NCI-H146 treated with DMSO at 0.1 percent for 48 hours (cell line): ENCODE measurements around the gene PSD2.

Experiments used
- DNase-seq: peaks from one replicate; lab custom pipeline; 2025; ENCODE audit not compliant: unreplicated experiment; lab: John Stamatoyannopoulos, UW

PSD2 gene

GRCh38 chr5:139763280-139763929 lies 32.2 kb upstream of the PSD2 start:
- no peak for DNase-seq

DNA sequence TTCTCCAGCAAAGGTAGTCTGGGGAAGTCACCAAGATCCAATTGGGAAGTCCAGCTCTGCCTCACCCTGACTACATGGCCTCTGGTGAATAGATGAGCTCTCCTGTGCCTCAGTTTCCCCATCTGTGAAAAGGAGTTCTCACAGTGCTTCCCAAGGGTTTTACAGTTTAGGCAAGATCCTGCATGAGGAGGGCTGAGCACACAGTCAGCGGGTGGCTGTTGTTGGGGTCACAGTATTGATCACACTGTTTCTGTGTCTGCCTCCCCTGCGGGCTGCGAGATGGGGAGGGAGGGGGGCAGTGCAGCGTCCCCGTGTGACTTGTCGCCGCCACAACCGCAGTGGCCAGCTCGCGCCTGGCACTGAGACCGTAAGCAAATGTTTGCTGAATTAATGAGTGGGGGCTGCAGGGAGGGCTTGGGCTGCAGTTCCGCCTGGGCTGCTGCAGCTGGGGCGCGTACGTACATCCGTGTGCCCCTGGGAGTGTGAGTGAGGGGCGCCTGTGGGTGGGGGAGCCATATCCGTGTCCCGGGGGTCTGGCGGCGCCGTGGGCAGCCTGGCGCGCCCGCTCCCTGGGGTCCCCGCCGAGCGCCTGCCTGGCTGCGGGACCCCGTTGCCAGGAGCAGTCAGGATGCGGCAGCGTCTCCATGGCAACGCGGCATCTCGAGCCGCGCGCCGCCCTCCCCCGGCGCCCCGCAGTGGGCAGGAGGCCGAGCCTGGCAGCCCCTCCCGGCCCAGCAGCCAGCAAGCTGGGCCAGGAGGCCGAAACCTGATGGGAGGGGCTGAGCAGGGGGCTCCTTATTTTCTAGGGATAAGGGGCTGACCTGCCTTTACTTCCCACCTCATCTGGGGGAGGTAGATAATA lies 31.4 kb upstream of the PSD2 start:
- DNase-seq, result no peak

DNA sequence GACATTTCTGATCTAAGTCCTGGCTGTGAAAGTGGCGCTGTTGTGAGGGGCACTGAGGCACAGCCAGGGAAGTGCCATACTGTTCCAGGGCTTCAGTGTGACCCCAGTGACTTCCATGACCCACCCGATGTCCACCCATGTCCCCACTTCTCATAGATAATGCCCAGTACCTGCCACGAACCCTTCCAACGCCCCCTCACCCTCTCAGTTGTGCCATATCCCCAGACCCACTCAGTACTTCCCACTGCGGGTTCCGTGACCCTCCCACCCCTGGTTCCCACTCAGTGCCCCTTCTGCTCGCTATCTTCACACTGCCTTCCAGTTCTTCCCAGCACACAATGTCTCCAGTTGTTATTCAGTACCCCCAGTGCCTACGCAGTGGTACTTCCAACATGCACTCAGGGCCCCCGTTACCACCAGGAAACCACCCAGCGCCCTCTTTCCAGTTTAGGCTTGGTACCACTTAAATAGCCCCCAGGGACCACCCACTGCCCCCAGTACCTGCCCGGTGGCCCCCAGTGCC lies 30.7 kb upstream of the PSD2 start:
- no peak for DNase-seq

GRCh38 chr5:139765409-139766217 lies 30.0 kb upstream of the PSD2 start:
- peak; percentile 14 for DNase-seq

DNA sequence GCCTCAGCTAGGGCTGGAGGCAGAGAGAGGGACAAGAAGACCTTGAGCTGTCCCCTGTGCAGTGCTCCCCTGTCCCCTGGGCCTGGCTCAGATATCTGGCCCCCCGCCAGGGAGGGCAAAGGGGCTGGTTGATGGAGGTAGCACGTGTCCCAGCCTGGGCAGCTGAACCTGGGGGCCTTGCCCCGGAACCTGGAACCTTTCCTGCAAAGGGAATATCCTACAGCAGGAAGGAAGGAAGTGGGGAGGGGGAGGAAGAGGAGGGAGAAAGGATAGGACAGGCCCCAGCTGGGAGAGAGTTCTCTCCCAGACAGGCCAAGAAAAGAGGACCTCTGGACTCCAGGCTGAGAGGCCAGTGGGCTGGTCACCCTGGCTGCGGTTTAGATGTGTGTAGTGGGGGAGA lies 27.6 kb upstream of the PSD2 start:
- no peak for DNase-seq

- DNase-seq, result no peak
These were observed 26.7 kb upstream of the PSD2 start for GRCh38 chr5:139768807-139769465.

- no peak for DNase-seq
These were observed 26.1 kb upstream of the PSD2 start for GRCh38 chr5:139769477-139769876.

- DNase-seq, result no peak
These were observed 24.9 kb upstream of the PSD2 start for GRCh38 chr5:139770722-139771121.

DNA sequence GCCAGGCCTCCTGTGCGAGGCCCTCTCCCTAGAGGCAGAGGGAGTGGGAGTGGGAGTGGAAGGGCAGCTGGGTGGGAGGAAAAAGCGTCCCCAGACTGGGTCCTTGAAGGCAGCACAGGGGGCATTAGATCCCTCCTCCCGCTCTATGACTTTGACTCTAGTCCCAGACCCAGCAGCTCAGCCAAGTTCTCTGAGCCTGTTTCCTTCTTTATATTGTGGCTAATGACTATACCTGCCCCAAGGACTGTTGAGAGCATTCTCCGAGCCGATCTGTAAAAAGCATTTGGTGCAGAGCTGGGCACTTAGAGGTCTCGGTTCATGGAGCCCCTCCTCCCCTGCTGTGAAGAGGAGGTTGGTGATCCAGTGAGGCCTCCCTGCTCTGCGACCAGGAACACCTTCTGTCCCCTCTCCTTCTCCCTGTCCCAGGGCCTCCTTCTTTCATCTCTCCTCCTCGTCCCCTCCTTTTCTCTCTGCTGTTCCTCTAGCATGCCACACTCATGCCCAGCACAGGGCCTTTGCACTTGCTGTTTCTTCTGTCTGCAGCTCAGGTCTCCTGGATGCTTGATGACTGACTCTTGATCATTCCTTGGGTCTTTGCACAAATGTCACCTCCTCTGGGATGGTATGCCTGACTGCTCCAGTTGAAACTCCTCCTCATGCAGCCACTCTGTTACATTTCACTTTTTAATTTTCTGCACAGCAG lies 23.4 kb upstream of the PSD2 start:
- no peak for DNase-seq

DNA sequence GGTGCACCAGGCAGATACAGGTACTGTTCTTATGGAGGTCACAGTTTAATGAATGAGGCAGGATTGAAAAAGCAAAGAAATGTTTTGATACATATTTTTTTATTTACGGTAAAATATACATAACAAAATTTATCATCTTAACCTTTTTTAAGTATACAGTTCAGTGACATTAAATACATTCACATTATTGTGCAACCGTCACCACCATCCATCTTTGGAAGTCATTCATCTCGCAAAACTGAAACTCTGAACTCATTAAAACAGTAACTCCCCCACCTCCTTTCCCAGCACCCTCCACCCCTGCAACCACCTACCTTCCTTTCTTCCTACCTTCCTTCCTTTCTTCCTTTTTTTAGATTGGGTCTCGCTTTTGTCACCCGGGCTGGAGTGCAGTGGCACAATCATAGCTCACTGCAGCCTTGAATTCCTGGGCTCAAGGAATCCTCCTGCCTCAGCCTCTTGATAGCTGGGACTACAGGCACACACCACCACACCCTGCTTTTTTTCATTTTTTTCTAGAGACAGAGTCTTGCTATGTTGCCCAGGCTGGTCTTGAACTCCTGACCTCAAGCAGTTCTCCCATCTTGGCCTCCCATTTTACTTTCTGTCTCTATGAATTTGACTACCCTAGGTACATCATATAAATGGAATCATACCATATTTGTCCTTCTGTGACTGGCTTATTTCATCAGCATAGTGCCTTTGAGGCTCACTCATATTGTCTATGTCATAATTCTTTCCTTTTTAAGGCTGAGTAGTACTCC lies 22.5 kb upstream of the PSD2 start:
- no peak for DNase-seq

DNA sequence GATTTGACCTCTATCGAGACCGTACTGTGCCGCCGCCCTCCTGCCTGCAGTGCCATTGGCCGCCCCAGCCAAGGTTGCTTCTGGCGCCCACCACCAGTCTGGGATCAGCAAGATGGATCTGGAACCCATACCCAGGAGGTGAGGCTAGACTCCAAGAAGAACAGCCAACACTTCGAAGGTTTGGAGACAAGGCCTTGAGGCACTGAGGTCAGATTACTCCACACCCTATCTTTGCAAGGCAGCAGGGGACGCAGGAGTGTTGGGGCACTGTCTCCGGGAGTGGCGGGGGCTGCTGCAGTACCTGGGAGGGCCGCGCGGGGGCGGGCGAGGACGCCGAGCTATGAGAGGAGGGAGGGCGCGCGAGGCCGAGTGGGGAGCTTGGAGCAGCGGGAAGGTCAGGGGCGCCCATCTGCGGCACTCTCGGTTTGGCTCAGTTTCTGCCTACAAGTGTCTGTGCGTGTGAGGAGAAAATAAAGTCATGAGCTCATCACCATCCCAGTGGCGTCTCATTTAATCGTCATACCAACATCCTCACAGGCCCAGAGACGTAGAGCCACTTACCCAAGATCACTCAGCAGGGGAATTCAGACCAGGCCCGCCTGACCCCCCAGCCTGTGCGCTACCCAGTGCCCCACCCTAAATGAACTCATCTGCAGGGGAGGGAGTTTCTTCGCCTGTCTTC lies 20.5 kb upstream of the PSD2 start:
- DNase-seq, result no peak

DNA sequence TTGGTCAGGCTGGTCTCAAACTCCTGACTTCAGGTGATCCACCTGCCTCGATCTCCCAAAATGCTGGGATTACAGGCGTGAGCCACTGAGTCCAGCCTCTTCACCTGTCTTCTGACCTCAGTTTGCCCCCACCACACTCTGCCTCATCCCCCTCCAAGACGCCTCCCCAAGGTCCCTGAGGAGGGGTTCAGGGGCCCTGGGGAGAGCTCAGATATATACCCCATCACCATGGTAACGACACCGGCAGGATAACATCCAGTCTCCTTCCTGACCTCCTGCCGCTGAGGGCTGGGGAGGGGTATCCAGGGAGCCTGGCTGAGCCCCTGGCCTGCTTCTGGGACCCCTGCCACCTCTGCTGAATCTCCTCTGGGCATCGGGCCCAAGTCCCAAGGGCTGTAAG lies 19.7 kb upstream of the PSD2 start:
- no peak for DNase-seq

- DNase-seq, result no peak
These were observed 18.7 kb upstream of the PSD2 start for GRCh38 chr5:139776861-139777260.

- no peak for DNase-seq
These were observed 12.1 kb upstream of the PSD2 start for GRCh38 chr5:139783436-139783965.

DNA sequence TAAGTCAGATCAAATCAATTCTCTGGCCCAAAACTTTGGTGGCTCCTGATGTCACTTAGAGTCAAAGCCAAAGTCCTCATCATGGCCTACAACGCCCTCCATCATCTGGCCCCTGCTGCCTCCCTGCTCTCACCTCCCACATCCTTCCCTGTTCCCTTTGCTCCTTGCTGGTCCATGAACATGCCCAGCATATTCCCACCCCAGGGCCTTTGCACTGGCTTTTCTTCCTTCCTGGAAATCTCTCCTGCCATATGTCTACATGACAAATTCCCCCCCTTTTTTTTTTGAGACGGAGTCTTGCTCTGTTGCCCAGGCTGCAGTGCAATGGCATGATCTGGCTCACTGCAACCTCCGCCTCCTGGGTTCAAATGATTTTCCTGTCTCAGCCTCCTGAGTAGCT lies 11.1 kb upstream of the PSD2 start:
- DNase-seq, result no peak

GRCh38 chr5:139787257-139787567 lies 8.4 kb upstream of the PSD2 start:
- DNase-seq, result no peak

DNA sequence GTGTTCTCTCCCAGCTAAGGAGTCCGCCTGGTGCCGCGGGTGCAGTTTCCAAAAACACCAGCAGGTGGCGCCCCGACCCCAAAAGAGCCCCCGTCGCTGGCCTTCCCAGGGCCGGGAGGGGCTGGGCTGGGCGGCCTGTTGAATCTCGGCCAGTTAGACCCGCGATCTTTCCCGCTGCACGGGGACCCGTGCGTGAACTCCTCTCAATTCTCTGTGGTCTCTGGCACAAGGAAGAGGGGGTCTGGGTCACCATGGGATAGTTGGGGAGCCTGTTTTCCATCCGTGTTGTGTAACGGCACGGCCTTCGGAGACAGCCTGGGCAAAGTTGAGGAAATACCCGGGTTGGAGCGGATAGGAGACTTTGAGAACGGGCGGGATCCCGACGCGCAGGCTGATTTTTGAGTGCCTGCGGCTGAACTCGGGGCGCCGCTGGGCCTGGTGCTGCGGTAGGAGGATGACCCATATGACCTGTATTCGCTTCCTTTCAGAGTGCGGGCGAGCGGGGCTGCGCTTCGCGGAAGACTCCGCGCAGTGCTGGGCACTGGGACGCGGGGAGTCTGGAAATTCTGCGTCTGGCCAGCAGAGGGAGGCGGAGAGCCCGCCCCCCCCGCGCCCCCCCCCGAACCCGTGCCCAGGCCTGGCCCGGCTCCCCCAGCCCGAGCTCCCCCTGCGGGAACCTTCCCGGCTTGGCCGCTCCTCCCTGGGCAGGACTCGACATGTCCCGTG lies 7.9 kb upstream of the PSD2 start:
- DNase-seq, result peak; percentile 4

DNA sequence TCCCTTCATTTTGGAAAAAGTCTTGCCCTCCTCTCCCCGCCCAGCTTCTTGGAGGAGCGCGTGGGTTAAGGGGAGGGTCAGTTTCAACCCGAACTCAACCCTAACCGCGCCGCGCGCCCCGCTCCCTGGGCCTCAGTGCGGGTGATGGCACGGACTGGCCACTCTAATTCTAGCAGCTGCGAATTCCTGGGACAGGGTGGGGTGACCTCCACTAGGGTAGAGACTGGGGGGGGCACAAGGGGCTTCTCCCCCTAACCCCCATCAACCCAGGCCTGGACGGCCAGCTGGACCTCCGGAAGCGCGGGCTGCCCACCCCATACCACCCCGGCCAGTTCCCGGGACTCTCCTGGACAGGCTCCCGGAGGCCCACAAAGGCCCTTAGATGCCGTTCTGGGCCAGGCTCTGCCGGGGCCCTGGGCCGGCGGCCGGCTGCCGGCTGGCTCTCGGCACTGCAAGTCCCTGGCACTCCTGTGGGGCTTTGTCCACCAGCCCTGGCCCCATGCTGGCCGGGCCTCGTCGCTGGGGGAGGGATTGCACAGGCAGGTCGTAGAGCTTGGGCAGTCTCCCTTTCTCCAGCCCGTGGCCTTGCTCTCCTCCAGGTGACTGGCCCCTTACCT lies 7.2 kb upstream of the PSD2 start:
- no peak for DNase-seq
